ENCODE data around the gene SIX5.

DNA sequence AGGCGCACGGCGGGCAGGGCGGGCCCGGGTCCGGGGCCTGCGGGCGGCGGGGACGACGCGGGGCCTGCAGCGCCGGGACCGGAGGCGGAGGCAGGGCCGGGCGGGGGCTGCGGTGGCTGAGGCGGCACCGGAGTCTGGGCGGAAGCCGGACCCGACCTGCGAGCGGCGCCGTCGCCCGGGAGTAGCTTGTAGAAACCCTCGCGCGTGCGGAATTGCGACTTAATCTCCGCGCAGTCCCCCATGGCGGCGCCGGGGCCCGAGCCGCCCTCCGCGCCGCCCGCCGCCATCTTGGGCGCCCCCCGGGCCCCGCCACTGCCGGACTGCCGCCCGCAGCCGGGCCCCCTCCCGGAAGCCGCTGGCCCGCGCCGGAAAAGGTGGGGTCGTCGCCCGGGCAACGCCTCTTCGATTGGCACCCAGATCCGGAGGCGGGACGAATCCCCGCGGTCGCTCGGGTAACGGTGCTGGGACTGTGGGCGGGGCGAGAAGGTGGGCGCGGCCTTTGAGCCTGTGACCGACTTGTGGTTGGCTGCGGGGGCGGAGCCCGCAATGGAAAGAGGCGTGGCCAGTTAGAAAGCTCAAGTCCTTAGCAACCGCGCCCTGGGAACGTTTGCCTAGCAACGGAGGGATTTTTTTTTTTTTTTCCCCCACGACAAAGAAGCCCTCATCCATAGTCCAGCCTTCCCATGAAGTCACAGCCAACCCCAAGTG is 23.6 kb upstream of the SIX5 start, which contains the start of gene DMWD:
- TF ChIP-seq, protein P1, sequence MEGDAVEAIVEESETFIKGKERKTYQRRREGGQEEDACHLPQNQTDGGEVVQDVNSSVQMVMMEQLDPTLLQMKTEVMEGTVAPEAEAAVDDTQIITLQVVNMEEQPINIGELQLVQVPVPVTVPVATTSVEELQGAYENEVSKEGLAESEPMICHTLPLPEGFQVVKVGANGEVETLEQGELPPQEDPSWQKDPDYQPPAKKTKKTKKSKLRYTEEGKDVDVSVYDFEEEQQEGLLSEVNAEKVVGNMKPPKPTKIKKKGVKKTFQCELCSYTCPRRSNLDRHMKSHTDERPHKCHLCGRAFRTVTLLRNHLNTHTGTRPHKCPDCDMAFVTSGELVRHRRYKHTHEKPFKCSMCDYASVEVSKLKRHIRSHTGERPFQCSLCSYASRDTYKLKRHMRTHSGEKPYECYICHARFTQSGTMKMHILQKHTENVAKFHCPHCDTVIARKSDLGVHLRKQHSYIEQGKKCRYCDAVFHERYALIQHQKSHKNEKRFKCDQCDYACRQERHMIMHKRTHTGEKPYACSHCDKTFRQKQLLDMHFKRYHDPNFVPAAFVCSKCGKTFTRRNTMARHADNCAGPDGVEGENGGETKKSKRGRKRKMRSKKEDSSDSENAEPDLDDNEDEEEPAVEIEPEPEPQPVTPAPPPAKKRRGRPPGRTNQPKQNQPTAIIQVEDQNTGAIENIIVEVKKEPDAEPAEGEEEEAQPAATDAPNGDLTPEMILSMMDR (conservative IDR thresholded peaks at IDR 0.05; ENCODE audit: low read depth, low read length): no peak
- no peak for TF ChIP-seq EZH2 (IDR thresholded peaks at IDR 0.05; ENCODE audit: borderline replicate concordance, low read depth, low read length, poor library complexity, severe bottlenecking)

All from A673 (cell line).